Activated CD4-positive, alpha-beta T cell treated with anti-CD3 and anti-CD28 coated beads for 36 hours (primary cell): ENCODE data around the gene XPO5. TPM values are rescaled to one million over a fixed set of nuclear protein-coding genes. Genes with fewer than 3 reads are reported as not detected.
"Not testable (repeated sequence)": the region's sequence is repeated elsewhere in the genome, so short reads cannot be mapped to it uniquely, and the experiment has no call there.

Experiments used
- ATAC-seq: fragments of 200-7000 bp; cut with Tn5 transposase; one replicate; pipeline ENCODE4 v1.10.0; 2021; ENCODE audit warnings: mild to moderate bottlenecking, moderate library complexity
- CTCF ChIA-PET: fragments of 350-600 bp; sonication (Branson Sonifier 250); formaldehyde crosslinking; loops from one replicate; lab custom pipeline; 2021; ENCODE audit warnings: antibody characterized with exemption; lab: Charles Lee
- POLR2A ChIA-PET: fragments of 350-600 bp; sonication (Branson Sonifier 250); formaldehyde crosslinking; loops from one replicate; lab custom pipeline; 2021; ENCODE audit warnings: antibody characterized with exemption, inconsistent platforms; lab: Charles Lee
- DNase-seq: peaks from one replicate; pipeline ENCODE4 v3.0.0-alpha.2; 2020
- H3K27ac Mint-ChIP-seq: one replicate; pipeline ENCODE4 v1.8.0; 2021; ENCODE audit warnings: mixed read lengths
- H3K27me3 Mint-ChIP-seq: one replicate; pipeline ENCODE4 v1.8.0; 2021; ENCODE audit warnings: mixed read lengths
- H3K36me3 Mint-ChIP-seq: one replicate; pipeline ENCODE4 v1.8.0; 2021; ENCODE audit warnings: low read depth, mixed read lengths
- H3K4me1 Mint-ChIP-seq: one replicate; pipeline ENCODE4 v1.8.0; 2021; ENCODE audit warnings: mixed read lengths
- H3K4me3 Mint-ChIP-seq: one replicate; pipeline ENCODE4 v1.8.0; 2021; ENCODE audit warnings: mild to moderate bottlenecking, moderate library complexity, mixed read lengths
- H3K9me3 Mint-ChIP-seq: one replicate; pipeline ENCODE4 v1.8.0; 2021; ENCODE audit warnings: low read depth, mixed read lengths
- intact Hi-C, 2 experiments: fragments of 100-400 bp; cut with DNase I in 1 of 2; cut with micrococcal nuclease in 1 of 2; formaldehyde crosslinking; loops; one replicate each; pipeline versions ENCODE4 v1.14.2 to v1.15.1; 2022 to 2024; cut with DNase I, micrococcal nuclease
- total RNA-seq, 2 experiments: library from RNA; stranded (reverse); gene quantifications; one replicate each; pipeline ENCODE4 v1.2.3, GENCODE V29; 2021

The XPO5 gene
- total RNA-seq, 2 experiments from 2014 or later, result 108 to 109 TPM

DNA sequence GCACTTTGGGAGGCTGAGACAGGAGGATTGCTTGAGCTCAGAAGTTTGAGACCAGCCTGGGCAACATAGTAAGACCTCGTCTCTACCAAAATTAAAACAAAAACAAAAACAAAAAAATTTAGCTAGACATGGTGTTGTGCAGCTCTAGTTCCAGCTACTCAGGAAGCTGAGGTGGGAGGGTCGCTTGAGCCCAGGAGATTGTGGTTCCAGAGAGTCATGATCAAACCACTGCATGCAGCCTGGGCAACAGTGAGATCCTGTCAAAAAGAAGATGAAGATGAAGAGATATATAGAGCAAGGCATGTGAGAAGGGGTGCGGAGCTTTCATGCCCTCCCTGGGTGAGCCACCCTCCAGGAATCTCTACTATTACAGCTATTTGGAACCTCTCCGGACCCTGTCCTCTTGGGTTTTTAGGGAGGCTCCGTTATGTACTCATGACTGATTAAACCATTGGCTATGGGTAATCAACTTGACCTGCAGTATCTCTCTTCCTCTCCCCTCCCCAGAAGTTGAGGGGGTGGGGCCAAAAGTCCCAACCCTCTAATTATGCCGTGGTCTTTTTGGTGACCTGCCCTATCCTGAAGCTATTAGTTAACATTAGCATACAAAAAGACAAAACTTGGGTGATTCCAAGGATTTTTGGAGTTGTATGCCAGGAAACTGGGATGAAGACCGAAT, 9.2 kb upstream of the XPO5 start:
- H3K27ac Mint-ChIP-seq, result no peak overlapping the region
- ChIA-PET POLR2A (no interaction called here), CTCF (interaction anchor here (0.9 to 2.9 kb wide), 3 partner anchors 24 to 1145 kb away, joined by 3 to 10 read pairs (median 4); no protein-coding TSS in a partner anchor)
- no peak for DNase-seq
- ATAC-seq, result no peak
- intact Hi-C loops, result no loop called here
- H3K9me3 Mint-ChIP-seq, result no peaks in the 10 kb centered on the region
- no peak overlapping the region for H3K4me3 Mint-ChIP-seq
- no peaks in the 10 kb centered on the region for H3K27me3 Mint-ChIP-seq
- H3K4me1 Mint-ChIP-seq, result peaks cover 14% of the 10 kb centered on the region
- peaks cover 43% of the 10 kb centered on the region for H3K36me3 Mint-ChIP-seq

DNA sequence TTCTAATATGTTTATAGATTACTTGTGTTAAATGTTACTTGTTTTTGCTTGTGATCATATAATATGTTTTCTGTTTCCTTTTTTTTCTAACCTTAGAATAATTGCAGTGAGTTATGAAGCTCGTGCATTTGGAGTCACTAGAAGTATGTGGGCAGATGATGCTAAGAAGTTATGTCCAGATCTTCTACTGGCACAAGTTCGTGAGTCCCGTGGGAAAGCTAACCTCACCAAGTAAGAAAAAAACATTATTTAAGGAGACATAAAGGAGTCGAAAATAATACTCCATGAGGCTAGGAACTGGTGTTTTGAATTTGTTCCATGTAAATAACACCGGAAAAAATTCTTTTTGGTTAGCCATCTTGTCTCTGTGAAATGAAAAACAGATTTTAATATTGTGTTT, 7.1 kb upstream of the XPO5 start:
- DNase-seq (no peak), ATAC-seq (no peak)
- Mint-ChIP-seq H3K4me3 (no peak overlapping the region), H3K4me1 (peaks cover 28% of the 10 kb centered on the region), H3K36me3 (peaks cover 43% of the 10 kb centered on the region), H3K27me3 (no peaks in the 10 kb centered on the region), H3K27ac (peak overlapping the region; percentile 8), H3K9me3 (no peaks in the 10 kb centered on the region)
- intact Hi-C loops, result no loop called here
- POLR2A ChIA-PET, result no interaction called here
- CTCF ChIA-PET, result interaction anchor here (1.7 to 2.9 kb wide), 2 partner anchors 26 to 47 kb away, joined by 4 to 10 read pairs; partner anchors contain the start of gene GTPBP2

DNA sequence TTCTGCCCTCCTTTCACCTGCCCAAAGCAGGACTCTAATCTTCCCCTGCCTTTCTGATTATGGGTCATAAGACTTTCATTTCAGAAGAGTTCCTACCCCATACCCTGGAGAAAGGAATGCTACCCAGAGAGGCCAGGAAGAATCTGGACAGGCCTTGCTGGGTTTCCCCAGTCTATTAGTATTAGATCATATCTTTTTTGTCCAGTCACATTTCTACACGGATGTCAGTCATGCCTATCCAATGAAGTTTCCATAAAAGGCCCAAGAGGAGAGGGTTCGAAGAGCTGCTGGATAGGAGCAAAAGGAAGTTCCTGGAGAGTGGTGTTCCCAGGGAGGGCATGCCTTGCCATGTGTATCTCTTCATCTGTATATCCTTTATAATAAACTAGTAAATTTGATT, 3.3 kb upstream of the XPO5 start:
- no peak overlapping the region for H3K27ac Mint-ChIP-seq
- ATAC-seq (no peak), DNase-seq (no peak)
- no peaks in the 10 kb centered on the region for H3K9me3 Mint-ChIP-seq
- peaks cover 26% of the 10 kb centered on the region for H3K4me1 Mint-ChIP-seq
- ChIA-PET POLR2A (no interaction called here), CTCF (interaction anchor here (1.1 kb wide), 1 partner anchor 25 kb away, joined by 3 read pairs; no protein-coding TSS in a partner anchor)
- no peaks in the 10 kb centered on the region for H3K27me3 Mint-ChIP-seq
- intact Hi-C loops, result loop anchor here (5.0 to 10.0 kb wide), 6 partner anchors 48 to 808 kb away; partner anchors contain the start of genes CDC5L (in 1 of the 2), CUL7 (in 1 of the 2), GTPBP2 (in 1 of the 2) and HSP90AB1 (in 1 of the 2)
- H3K4me3 Mint-ChIP-seq, result no peak overlapping the region
- peaks cover 26% of the 10 kb centered on the region for H3K36me3 Mint-ChIP-seq

DNA sequence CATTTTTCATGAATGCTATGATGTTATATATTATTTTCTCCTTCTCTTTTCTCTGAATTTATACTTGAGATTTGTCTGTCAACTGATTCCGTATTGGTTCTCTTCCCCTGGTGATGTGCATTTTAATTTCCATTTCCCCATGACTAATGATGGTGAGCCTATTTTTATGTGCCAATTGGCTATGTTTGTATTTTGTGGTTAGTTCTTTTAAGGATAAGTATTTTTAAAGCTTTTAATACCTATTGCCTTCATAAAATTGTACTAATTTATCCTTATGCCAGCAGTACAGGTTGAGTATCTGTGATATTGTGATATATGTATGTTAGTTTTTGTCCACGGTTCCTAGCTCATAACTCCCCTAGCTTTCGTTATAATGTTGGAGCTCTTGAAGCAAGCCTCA, 2.9 kb upstream of the XPO5 start:
- DNase-seq (no peak), ATAC-seq (no peak)
- no peak overlapping the region for H3K27ac Mint-ChIP-seq
- no peak overlapping the region for H3K4me3 Mint-ChIP-seq
- no peaks in the 10 kb centered on the region for H3K9me3 Mint-ChIP-seq
- intact Hi-C loops, result loop anchor here (5.0 to 10.0 kb wide), 6 partner anchors 49 to 809 kb away; partner anchors contain the start of genes CDC5L (in 1 of the 2), CUL7 (in 1 of the 2), GTPBP2 (in 1 of the 2) and HSP90AB1 (in 1 of the 2)
- peaks cover 22% of the 10 kb centered on the region for H3K36me3 Mint-ChIP-seq
- ChIA-PET POLR2A (no interaction called here), CTCF (interaction anchor here (1.1 kb wide), 1 partner anchor 26 kb away, joined by 3 read pairs; no protein-coding TSS in a partner anchor)
- H3K4me1 Mint-ChIP-seq, result peaks cover 25% of the 10 kb centered on the region
- H3K27me3 Mint-ChIP-seq, result no peaks in the 10 kb centered on the region

DNA sequence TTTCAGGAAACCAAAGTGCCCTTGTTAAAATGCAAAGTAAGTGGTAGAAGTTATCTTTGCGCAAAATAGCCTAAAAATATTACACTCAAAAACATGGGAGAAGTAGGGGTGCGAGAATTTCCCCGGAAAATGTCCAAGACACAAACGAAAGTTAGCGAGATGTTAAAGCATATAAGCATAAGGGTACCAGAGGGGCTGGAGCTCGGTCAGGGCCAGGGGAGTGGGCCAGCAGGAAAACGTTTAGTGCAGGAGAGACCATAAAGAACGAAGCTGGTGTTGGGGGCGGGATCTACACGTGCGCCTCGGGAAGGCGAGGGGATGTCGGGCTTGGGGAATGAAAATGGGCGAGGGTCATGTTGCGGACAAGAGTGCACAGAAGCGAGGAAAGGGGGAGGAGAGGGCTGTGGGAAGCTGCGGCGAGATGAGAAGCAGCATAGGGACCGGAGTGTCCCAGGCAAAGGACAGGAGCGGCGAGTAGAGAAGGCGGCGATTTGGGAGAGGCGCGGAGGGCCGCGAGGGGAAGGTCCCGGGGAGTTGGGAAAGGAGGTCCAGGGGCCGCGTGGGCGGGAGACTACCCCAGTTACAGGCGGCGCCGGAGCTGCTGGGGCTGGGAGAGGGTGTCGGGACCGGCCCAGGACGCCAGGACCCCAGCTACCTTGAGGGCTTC, 600 bp downstream of the XPO5 start:
- peak; percentile 68 for DNase-seq
- H3K36me3 Mint-ChIP-seq, result peaks cover 40% of the 10 kb centered on the region

DNA sequence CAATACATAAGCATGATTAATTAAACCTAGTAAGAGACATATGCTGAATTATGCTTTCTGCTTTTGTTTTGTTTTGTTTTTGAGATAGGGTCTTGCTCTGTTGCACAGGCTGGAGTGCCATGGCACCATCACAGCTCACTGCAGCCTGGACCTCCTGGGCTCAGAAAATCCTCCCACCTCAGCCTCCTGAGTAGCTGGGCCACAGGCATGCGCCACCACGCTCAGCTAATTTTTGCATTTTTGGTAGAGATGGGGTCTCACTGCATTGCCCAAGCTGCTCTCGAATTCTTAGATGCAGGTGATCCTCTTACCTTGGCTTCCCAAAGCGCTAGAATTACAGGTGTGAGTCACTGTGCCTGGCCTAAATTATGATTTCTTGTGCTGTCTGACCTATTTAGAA, 3.8 kb downstream of the XPO5 start:
- Mint-ChIP-seq H3K4me3 (no peak overlapping the region), H3K4me1 (peaks cover 29% of the 10 kb centered on the region), H3K27me3 (no peaks in the 10 kb centered on the region), H3K27ac (peak overlapping the region; percentile 93), H3K9me3 (no peaks in the 10 kb centered on the region), H3K36me3 (peaks cover 43% of the 10 kb centered on the region)
- CTCF ChIA-PET, result interaction anchor here (1.3 kb wide), 1 partner anchor 36 kb away, joined by 7 read pairs; no protein-coding TSS in a partner anchor
- ATAC-seq (no peak), DNase-seq (no peak)
- intact Hi-C loops, result loop anchor here (5.0 to 10.0 kb wide), 2 partner anchors 55 to 517 kb away; partner anchors contain the start of genes CUL7 (in 1 of the 2), KLC4 (in 1 of the 2), MRPL2 (in 1 of the 2) and POLR1C (in 1 of the 2)
- POLR2A ChIA-PET, result interaction anchor here (1.5 kb wide), 1 partner anchor 49 kb away, joined by 4 read pairs; no protein-coding TSS in a partner anchor

More for the DNA sequence above, 600 bp downstream of the XPO5 start:
- ChIA-PET POLR2A (no interaction called here), CTCF (interaction anchor here (0.6 to 1.5 kb wide), 6 partner anchors 16 to 540 kb away, joined by 3 read pairs; partner anchors contain the start of gene GTPBP2)
- Mint-ChIP-seq H3K27ac (peak overlapping the region; percentile 66), H3K27me3 (no peaks in the 10 kb centered on the region), H3K4me1 (peaks cover 50% of the 10 kb centered on the region), H3K4me3 (peak overlapping the region; percentile 90), H3K9me3 (no peaks in the 10 kb centered on the region)
- peak; percentile 3 for ATAC-seq
- intact Hi-C loops, result loop anchor here (2.0 to 10.0 kb wide), 7 partner anchors 52 to 812 kb away; partner anchors contain the start of genes CDC5L (in 1 of the 2), CUL7 (in 1 of the 2), GTPBP2 (in 1 of the 2) and HSP90AB1 (in 1 of the 2)

DNA sequence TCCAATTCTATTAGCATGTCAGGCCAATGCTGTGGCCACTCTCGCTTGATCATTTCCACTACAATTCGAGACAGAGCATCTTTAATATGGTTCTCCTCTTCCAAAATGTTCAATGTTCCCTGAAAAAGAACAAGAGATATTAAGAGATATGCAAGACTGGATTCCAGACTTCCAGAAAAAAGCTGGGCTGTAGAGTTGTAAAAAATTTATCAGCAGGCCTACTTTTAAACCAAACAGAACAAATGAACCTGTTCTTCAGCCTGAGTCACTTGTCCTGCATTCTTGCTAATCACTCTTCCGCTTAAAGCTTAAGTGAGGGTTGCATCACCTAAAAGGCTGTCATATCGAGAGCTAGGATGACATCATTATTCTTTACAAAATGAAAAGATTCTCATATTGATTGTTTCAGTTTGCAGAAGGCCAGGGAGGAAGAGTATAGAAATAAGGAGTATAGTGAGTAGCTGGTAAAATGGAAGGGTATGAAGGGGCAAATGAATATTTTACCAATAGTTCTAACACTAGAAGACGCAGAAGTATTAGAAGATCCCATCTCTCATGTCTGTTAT, 4.9 kb downstream of the XPO5 start:
- H3K4me1 Mint-ChIP-seq, result peaks cover 29% of the 10 kb centered on the region
- peak; percentile 69 for ATAC-seq
- no peaks in the 10 kb centered on the region for H3K27me3 Mint-ChIP-seq
- ChIA-PET POLR2A (interaction anchor here (0.6 to 1.5 kb wide), 7 partner anchors 24 to 549 kb away, joined by 3 to 8 read pairs (median 3); partner anchors contain the start of gene GTPBP2), CTCF (interaction anchor here (0.8 to 1.3 kb wide), 4 partner anchors 15 to 37 kb away, joined by 3 to 7 read pairs (median 4); no protein-coding TSS in a partner anchor)
- no peaks in the 10 kb centered on the region for H3K9me3 Mint-ChIP-seq
- intact Hi-C loops, result loop anchor here (1.0 to 10.0 kb wide), 3 partner anchors 54 to 516 kb away; partner anchors contain the start of genes POLR1C (in 2 of the 2), CUL7 (in 1 of the 2), KLC4 (in 1 of the 2) and MRPL2 (in 1 of the 2)
- peak overlapping the region; percentile 93 for H3K27ac Mint-ChIP-seq
- H3K4me3 Mint-ChIP-seq, result peak overlapping the region; percentile 2
- peaks cover 46% of the 10 kb centered on the region for H3K36me3 Mint-ChIP-seq
- peak; percentile 19 for DNase-seq

DNA sequence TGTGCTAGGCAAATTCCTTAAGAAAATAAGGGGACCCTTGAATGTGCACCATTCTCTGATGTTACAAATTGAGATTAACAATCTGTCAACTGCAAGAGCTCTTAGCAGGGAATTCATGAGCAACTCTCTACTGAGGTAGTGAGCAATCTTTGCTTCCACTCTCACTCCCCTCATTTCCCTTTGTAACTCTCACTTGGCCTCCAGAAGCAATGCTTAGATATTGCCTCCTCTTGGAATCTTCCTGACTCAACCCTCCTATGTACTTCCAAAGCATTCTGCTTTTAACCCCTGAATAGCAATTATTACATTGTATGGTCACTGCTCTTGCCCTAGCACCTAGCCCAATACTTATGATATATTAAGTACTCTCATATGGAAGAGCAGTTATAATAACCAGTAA, 16.5 kb downstream of the XPO5 start:
- Mint-ChIP-seq H3K27me3 (no peaks in the 10 kb centered on the region), H3K36me3 (peaks cover 57% of the 10 kb centered on the region), H3K27ac (no peak overlapping the region), H3K4me3 (no peak overlapping the region), H3K9me3 (no peaks in the 10 kb centered on the region), H3K4me1 (no peaks in the 10 kb centered on the region)
- no peak for ATAC-seq
- no peak for DNase-seq
- intact Hi-C loops, result no loop called here
- CTCF ChIA-PET, result interaction anchor here (0.7 kb wide), 1 partner anchor 16 kb away, joined by 3 read pairs; the partner anchor contains the start of genes POLH and XPO5
- POLR2A ChIA-PET, result no interaction called here

DNA sequence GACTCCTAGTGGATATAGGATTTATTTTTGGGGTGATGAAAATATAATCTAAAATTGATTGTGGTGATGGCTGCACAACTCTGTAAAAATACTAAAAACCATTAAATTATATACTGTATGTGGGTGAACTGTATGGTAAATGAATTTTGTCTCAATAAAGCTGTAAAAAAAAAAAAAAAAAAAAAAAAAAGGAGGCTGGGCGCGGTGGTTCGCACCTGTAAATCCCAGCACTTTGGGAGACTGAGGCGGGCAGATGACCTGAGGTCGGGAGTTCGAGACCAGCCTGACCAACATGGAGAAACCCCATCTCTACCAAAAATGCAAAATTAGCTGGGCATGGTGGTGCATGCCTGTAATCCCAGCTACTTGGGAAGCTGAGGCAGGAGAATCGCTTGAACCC, 18.2 kb downstream of the XPO5 start:
- H3K27ac Mint-ChIP-seq, ATAC-seq, POLR2A ChIA-PET, H3K4me3 Mint-ChIP-seq, H3K27me3 Mint-ChIP-seq, H3K9me3 Mint-ChIP-seq, H3K4me1 Mint-ChIP-seq, intact Hi-C loops, DNase-seq, CTCF ChIA-PET: not testable (repeated sequence)
- peaks cover 61% of the 10 kb centered on the region for H3K36me3 Mint-ChIP-seq

DNA sequence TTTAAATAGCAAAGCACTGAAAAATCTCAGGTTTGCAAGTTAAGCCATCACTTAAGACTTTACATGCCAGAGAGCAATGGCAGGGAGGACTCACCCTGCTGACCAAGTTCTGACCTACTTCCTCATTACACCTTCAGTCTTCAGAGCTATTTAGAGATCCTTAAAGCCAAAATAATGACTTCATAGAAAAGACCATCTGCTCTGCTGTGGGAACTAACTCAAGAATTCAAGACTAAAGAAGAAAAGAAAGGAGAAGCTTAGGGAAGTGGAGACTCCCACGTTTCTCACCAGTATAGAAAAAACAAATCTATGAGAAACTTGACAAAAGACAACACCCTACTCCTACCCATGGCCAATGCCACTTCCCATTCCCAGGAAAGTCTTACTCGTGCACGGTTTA, 28.6 kb downstream of the XPO5 start:
- DNase-seq (no peak), ATAC-seq (no peak)
- Mint-ChIP-seq H3K27ac (no peak overlapping the region), H3K4me1 (no peaks in the 10 kb centered on the region), H3K36me3 (peaks cover 60% of the 10 kb centered on the region), H3K9me3 (no peaks in the 10 kb centered on the region), H3K4me3 (no peak overlapping the region), H3K27me3 (no peaks in the 10 kb centered on the region)
- ChIA-PET CTCF (interaction anchor here (0.6 to 1.0 kb wide), 3 partner anchors 8 to 226 kb away, joined by 3 to 5 read pairs (median 3); no protein-coding TSS in a partner anchor), POLR2A (interaction anchor here (0.6 kb wide), 1 partner anchor 12 kb away, joined by 9 read pairs; no protein-coding TSS in a partner anchor)
- intact Hi-C loops, result loop anchor here in 1 of 2 experiments (2.0 kb wide), 1 partner anchor 14 kb away; no protein-coding TSS in a partner anchor
